Memory B cell (primary cell): ENCODE measurements around the gene DOK4.
A peak's percentile ranks its signal among the peaks of the same experiment; 100 is the strongest.
"Not testable (repeated sequence)": the region's sequence is repeated elsewhere in the genome, so short reads cannot be mapped to it uniquely, and the experiment has no call there.

Experiments used
- ATAC-seq: fragments of 150-1000 bp; cut with Tn5 transposase; 2 replicates; pipeline ENCODE4 v1.10.0; 2021; ENCODE audit warnings: low read depth, mild to moderate bottlenecking, moderate library complexity
- DNase-seq, 2 donors: peaks; one replicate each; pipeline ENCODE4 v3.0.0; 2022; ENCODE audit warnings: low spot score in 2 of 2
- H3K27ac Mint-ChIP-seq: one replicate; pipeline ENCODE4 v1.8.0; 2022; ENCODE audit warnings: mild to moderate bottlenecking, moderate library complexity, mixed read lengths
- H3K27me3 Mint-ChIP-seq: one replicate; pipeline ENCODE4 v1.8.0; 2022; ENCODE audit warnings: mixed read lengths
- H3K36me3 Mint-ChIP-seq: one replicate; pipeline ENCODE4 v1.8.0; 2022; ENCODE audit warnings: mild to moderate bottlenecking, mixed read lengths
- H3K4me1 Mint-ChIP-seq: one replicate; pipeline ENCODE4 v1.8.0; 2022; ENCODE audit warnings: mixed read lengths
- H3K4me3 Mint-ChIP-seq: one replicate; pipeline ENCODE4 v1.8.0; 2022; ENCODE audit warnings: mild to moderate bottlenecking, moderate library complexity, mixed read lengths
- H3K9me3 Mint-ChIP-seq: one replicate; pipeline ENCODE4 v1.8.0; 2022; ENCODE audit warnings: mixed read lengths

The DOK4 gene

DNA sequence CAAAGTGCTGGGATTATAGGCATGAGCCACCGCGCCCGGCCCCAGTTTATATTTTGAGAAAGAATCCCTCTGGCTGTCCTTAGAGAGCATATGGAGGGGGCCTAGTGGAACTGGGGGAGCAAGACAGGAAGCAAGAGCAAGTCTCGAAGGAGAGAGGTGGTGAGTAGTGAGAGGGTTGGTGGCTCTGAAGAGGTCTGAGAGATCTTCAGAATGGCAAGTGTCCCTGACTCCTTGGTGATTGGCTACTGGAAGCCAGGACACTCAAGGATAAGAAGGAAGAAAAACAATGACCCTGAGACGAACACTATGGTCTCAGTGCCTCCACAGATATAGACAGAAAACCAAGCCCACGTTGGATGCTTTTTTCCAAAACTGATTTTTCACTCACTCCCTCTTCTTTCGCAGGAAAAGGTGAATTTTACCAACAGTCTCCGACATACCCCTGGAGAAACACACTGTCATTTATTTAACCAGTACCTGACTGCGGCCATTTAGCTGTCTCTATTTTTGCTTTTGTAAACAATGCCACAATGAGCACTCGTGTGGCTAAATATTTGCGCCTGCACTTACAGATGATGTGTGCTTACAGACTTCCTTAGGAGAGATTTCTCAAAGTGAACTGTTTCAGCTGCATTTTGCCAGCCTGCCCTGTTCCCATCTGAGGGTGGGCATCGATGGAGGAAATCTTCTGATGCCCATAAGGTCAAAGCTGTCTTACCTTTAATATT is 15.9 kb upstream of the DOK4 start:
- H3K4me1 Mint-ChIP-seq: peaks cover 2% of the 10 kb centered on the region
- H3K36me3 Mint-ChIP-seq: no peaks in the 10 kb centered on the region
- H3K9me3 Mint-ChIP-seq: no peaks in the 10 kb centered on the region
- no peak overlapping the region for H3K27ac Mint-ChIP-seq
- H3K4me3 Mint-ChIP-seq: no peak overlapping the region
- DNase-seq (no peak), ATAC-seq (no peak)
- peaks cover 18% of the 10 kb centered on the region for H3K27me3 Mint-ChIP-seq

DNA sequence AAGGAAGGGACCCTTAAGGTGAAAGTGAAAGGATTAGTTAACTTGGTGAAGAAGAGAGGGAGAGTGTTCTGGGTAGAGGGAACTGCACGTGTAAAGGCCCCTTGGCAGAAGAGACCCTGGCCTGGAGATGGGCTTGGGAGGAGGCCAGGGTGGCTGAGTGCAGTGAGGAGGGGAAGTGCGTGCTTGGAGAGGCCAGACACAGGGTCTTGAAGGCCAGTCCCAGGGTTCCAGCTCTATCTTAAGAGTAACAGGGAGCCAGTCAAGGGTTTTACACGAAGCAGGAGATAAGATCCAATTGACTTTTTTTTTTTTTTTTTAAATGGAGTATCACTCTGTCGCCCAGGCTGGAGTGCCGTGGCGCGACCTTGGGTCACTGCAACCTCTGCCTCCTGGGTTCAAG is 15.2 kb upstream of the DOK4 start:
- H3K4me1 Mint-ChIP-seq: peaks cover 2% of the 10 kb centered on the region
- H3K27me3 Mint-ChIP-seq: peaks cover 17% of the 10 kb centered on the region
- no peak overlapping the region for H3K4me3 Mint-ChIP-seq
- no peak for ATAC-seq
- H3K9me3 Mint-ChIP-seq: no peaks in the 10 kb centered on the region
- no peak for DNase-seq
- H3K36me3 Mint-ChIP-seq: no peaks in the 10 kb centered on the region
- no peak overlapping the region for H3K27ac Mint-ChIP-seq

- DNase-seq (no peak), ATAC-seq (no peak)
- peaks cover 2% of the 10 kb centered on the region for H3K4me1 Mint-ChIP-seq
- peaks cover 12% of the 10 kb centered on the region for H3K27me3 Mint-ChIP-seq
- no peaks in the 10 kb centered on the region for H3K9me3 Mint-ChIP-seq
- H3K36me3 Mint-ChIP-seq: no peaks in the 10 kb centered on the region
- H3K27ac Mint-ChIP-seq: no peak overlapping the region
- no peak overlapping the region for H3K4me3 Mint-ChIP-seq
Measured at GRCh38 chr16:57500578-57501111, 14.4 kb upstream of the DOK4 start.

DNA sequence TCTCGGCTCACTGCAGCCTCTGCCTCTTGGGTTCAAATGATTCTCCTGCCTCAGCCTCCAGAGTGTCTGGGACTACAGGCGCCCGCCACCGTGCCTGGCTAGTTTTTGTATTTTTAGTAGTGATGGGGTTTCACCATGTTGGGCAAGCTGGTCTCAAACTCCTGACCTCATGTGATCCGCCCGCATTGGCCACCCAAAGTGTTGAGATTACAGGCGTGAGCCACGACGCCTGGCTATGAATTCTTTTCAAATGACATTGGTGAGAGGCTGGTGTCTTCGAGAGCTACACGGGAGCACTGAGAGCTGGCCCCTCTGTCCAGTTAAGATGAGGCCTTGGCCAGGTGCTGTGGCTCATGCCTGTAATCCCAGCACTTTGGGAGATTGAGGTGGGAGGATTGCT is 13.6 kb upstream of the DOK4 start:
- H3K27ac Mint-ChIP-seq, H3K4me1 Mint-ChIP-seq, H3K9me3 Mint-ChIP-seq, ATAC-seq, H3K36me3 Mint-ChIP-seq, H3K4me3 Mint-ChIP-seq, DNase-seq: not testable (repeated sequence)
- peaks cover 11% of the 10 kb centered on the region for H3K27me3 Mint-ChIP-seq

GRCh38 chr16:57498031-57498430 is 11.7 kb upstream of the DOK4 start:
- Mint-ChIP-seq H3K4me1 (peaks cover 6% of the 10 kb centered on the region), H3K4me3 (no peak overlapping the region), H3K27ac (no peak overlapping the region), H3K9me3 (no peaks in the 10 kb centered on the region), H3K27me3 (peaks cover 13% of the 10 kb centered on the region), H3K36me3 (no peaks in the 10 kb centered on the region)
- DNase-seq: no peak
- no peak for ATAC-seq

GRCh38 chr16:57497121-57497520 is 10.8 kb upstream of the DOK4 start:
- Mint-ChIP-seq H3K4me3 (no peak overlapping the region), H3K27me3 (peaks cover 13% of the 10 kb centered on the region), H3K36me3 (no peaks in the 10 kb centered on the region), H3K9me3 (no peaks in the 10 kb centered on the region), H3K4me1 (peaks cover 6% of the 10 kb centered on the region), H3K27ac (no peak overlapping the region)
- DNase-seq: no peak
- ATAC-seq: no peak

DNA sequence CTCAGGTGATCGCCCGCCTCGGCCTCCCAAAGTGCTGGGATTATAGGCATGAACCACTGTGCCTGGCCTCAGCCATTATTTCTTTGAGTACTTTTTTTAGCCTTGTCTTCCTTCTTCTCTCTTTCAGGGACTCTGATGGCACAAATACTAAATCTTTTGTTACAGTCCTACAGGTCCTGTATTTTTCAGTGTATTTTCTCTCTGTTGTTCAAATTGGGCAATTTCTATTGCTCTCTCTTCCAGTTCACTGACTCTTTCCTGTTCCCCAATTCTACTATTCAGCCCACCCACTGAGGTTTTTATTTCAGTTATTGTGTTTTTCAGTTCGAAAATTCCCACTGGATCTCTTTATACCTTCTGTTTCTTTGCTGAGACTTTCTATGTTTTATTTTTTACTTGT is 7.5 kb upstream of the DOK4 start:
- peaks cover 3% of the 10 kb centered on the region for H3K27me3 Mint-ChIP-seq
- ATAC-seq (no peak), DNase-seq (no peak)
- H3K9me3 Mint-ChIP-seq: no peaks in the 10 kb centered on the region
- peaks cover 3% of the 10 kb centered on the region for H3K4me1 Mint-ChIP-seq
- H3K27ac Mint-ChIP-seq: no peak overlapping the region
- no peaks in the 10 kb centered on the region for H3K36me3 Mint-ChIP-seq
- no peak overlapping the region for H3K4me3 Mint-ChIP-seq

- Mint-ChIP-seq H3K27ac (no peak overlapping the region), H3K27me3 (no peaks in the 10 kb centered on the region), H3K36me3 (no peaks in the 10 kb centered on the region), H3K4me1 (peaks cover 18% of the 10 kb centered on the region), H3K4me3 (no peak overlapping the region), H3K9me3 (no peaks in the 10 kb centered on the region)
- DNase-seq: no peak
- ATAC-seq: no peak
Measured at GRCh38 chr16:57489229-57489628, 2.9 kb upstream of the DOK4 start.

- no peaks in the 10 kb centered on the region for H3K36me3 Mint-ChIP-seq
- peak overlapping the region; percentile 42 for H3K27ac Mint-ChIP-seq
- no peaks in the 10 kb centered on the region for H3K27me3 Mint-ChIP-seq
- ATAC-seq (peak; percentile 17), DNase-seq (no peak)
- peaks cover 14% of the 10 kb centered on the region for H3K4me1 Mint-ChIP-seq
- no peaks in the 10 kb centered on the region for H3K9me3 Mint-ChIP-seq
- peak overlapping the region; percentile 87 for H3K4me3 Mint-ChIP-seq
Measured at GRCh38 chr16:57486858-57487834, 853 bp upstream of the DOK4 start.

DNA sequence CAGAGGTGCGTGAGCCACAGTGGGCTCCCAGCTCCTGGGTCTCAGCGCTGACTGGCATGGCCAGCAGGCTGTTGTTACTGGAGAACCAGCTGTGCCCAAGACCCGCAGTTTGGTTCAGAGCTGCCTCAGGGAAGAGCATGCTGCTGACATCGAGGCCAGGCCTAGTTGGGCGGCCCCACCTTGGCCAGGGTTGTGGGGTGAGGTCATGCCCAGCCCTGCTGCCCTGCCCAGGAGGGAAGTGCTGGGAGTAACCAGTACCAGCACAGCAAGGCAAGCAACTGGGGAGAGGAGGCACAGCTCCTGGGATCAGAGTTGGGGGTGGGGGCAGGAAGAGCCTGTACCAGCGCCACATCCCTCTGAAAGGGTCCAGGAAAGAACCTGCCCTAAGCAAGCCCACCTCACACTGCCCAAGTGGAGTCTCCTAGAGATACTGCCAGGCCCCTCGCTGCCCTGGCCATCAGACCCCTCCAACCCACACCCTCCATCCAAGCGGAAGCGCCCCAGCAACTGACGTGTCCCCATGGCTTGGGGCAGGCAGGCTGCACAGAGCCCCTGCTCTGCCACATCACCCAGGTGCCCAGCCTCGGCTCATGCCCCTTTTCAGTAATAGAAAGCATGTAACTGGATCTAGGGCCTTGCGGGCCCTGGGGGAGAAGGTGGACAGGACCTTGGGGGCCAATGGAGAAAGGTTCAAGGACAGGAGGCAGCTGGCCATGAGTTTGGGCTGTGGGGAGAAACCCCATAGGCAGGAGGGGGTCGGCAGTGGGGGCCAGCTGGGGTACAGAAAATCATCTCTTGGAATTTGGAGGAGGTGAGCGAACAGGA is 990 bp downstream of the DOK4 start:
- no peaks in the 10 kb centered on the region for H3K36me3 Mint-ChIP-seq
- H3K27ac Mint-ChIP-seq: no peak overlapping the region
- ATAC-seq (no peak), DNase-seq (no peak)
- peaks cover 16% of the 10 kb centered on the region for H3K4me1 Mint-ChIP-seq
- peak overlapping the region; percentile 95 for H3K4me3 Mint-ChIP-seq
- H3K9me3 Mint-ChIP-seq: no peaks in the 10 kb centered on the region
- H3K27me3 Mint-ChIP-seq: peaks cover 2% of the 10 kb centered on the region

DNA sequence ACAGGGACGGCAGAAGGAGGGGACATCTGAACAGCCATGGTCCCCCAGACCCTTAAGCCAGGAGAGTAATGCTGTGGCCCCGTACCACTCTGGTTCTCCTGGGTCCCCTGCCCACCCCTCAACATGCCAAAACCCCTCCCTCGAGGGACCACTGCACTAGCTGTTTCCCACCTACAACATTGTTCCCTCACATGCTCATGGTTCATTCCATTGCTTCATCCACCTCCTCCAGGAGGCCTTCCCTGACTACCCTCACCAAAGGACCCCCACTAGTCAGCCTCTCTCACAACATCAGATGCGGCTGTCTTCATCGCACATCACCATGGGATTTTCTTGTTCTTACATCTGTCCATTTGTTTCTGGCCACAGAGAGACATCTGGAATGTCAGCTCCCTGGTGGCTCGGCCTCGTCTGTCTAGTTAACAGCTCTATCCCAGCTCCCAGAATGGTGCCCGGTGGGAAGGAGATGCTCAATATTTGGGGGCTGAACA is 1.7 kb downstream of the DOK4 start:
- no peak for DNase-seq
- ATAC-seq: no peak
- H3K36me3 Mint-ChIP-seq: no peaks in the 10 kb centered on the region
- no peak overlapping the region for H3K27ac Mint-ChIP-seq
- H3K27me3 Mint-ChIP-seq: peaks cover 2% of the 10 kb centered on the region
- peaks cover 17% of the 10 kb centered on the region for H3K4me1 Mint-ChIP-seq
- no peak overlapping the region for H3K4me3 Mint-ChIP-seq
- H3K9me3 Mint-ChIP-seq: no peaks in the 10 kb centered on the region

- H3K27ac Mint-ChIP-seq: no peak overlapping the region
- H3K36me3 Mint-ChIP-seq: no peaks in the 10 kb centered on the region
- peaks cover 20% of the 10 kb centered on the region for H3K4me1 Mint-ChIP-seq
- no peak overlapping the region for H3K4me3 Mint-ChIP-seq
- H3K27me3 Mint-ChIP-seq: peaks cover 4% of the 10 kb centered on the region
- no peak for ATAC-seq
- no peaks in the 10 kb centered on the region for H3K9me3 Mint-ChIP-seq
- DNase-seq: no peak
Measured at GRCh38 chr16:57483725-57484514, 2.4 kb downstream of the DOK4 start.
